IMR-90 (cell line): ENCODE results near the gene ATF4. TPM values are rescaled to one million over a fixed set of nuclear protein-coding genes. Genes with fewer than 3 reads are reported as not detected.
A peak's percentile ranks its signal among the peaks of the same experiment; 100 is the strongest.

Source experiments
- ATAC-seq: fragments of 200-7000 bp; cut with Tn5 transposase; 2 replicates; pipeline ENCODE4 v1.9.1; 2020; ENCODE audit warnings: low read depth, mild to moderate bottlenecking, moderate library complexity
- BruUV-seq: library from RNA; stranded (reverse); fragments of 400-500 nt; replicated peaks from 2 replicates; lab custom pipeline; 2021; lab: Mats Ljungman, UMichigan
- CTCF ChIA-PET: fragments of 300-600 bp; formaldehyde crosslinking; extraction: SDS; loops from one replicate; lab custom pipeline; 2021; ENCODE audit warnings: antibody characterized with exemption; lab: Yijun Ruan, JAX
- POLR2A ChIA-PET: fragments of 300-600 bp; sonication (Branson Sonifier 250); formaldehyde crosslinking; loops from one replicate; lab custom pipeline; 2022; ENCODE audit warnings: antibody characterized with exemption; ENCODE audit not compliant: unreplicated experiment; lab: Charles Lee
- DNase-seq: peaks from one replicate; pipeline ENCODE4 v3.0.0; 2013
- H2AFZ ChIP-seq: replicated peaks from 2 replicates; pipeline ENCODE3; 2013; ENCODE audit warnings: low read length, mild to moderate bottlenecking; ENCODE audit not compliant: poor library complexity
- H2AK5ac ChIP-seq: 2 replicates; pipeline ENCODE4 v1.6.1; 2013; ENCODE audit warnings: low read depth, low read length, inconsistent platforms
- H2AK9ac ChIP-seq: replicated peaks from 2 replicates; pipeline ENCODE3; 2013; ENCODE audit warnings: mild to moderate bottlenecking, low read depth, low read length, moderate library complexity; ENCODE audit not compliant: poor library complexity
- H2BK120ac ChIP-seq: 2 replicates; pipeline ENCODE4 v1.6.1; 2013; ENCODE audit warnings: low read depth, low read length, inconsistent platforms
- H2BK15ac ChIP-seq: 3 replicates; pipeline ENCODE4 v1.6.1; 2013; ENCODE audit warnings: low read depth, low read length, inconsistent platforms
- H2BK20ac ChIP-seq: 2 replicates; pipeline ENCODE4 v1.6.1; 2013; ENCODE audit warnings: low read depth, mild to moderate bottlenecking, inconsistent platforms, low read length, moderate library complexity
- H2BK5ac ChIP-seq: 2 replicates; pipeline ENCODE4 v1.6.1; 2013; ENCODE audit warnings: mild to moderate bottlenecking, low read depth, low read length, inconsistent platforms; ENCODE audit not compliant: poor library complexity, severe bottlenecking
- H3K14ac ChIP-seq: replicated peaks from 2 replicates; pipeline ENCODE4 v1.6.1; 2013; ENCODE audit warnings: low read depth, low read length, inconsistent platforms
- H3K18ac ChIP-seq: 2 replicates; pipeline ENCODE4 v1.6.1; 2013; ENCODE audit warnings: low read depth, low read length, control low read depth
- H3K23ac ChIP-seq: 2 replicates; pipeline ENCODE4 v1.6.1; 2013; ENCODE audit warnings: low read depth, low read length, inconsistent platforms
- H3K27ac ChIP-seq: 2 replicates; pipeline ENCODE4 v1.5.1; 2013; ENCODE audit warnings: mild to moderate bottlenecking, control low read depth, low read length; ENCODE audit not compliant: insufficient read depth
- H3K27me3 ChIP-seq: 2 replicates; pipeline ENCODE4 v1.6.1; 2013; ENCODE audit warnings: low read length; ENCODE audit not compliant: control insufficient read depth, insufficient read depth
- H3K36me3 ChIP-seq: 2 replicates; pipeline ENCODE4 v1.6.1; 2013; ENCODE audit warnings: low read length, mixed read lengths; ENCODE audit not compliant: control insufficient read depth, insufficient read depth
- H3K4ac ChIP-seq: 2 replicates; pipeline ENCODE4 v1.6.1; 2013; ENCODE audit warnings: low read depth, low read length, inconsistent platforms
- H3K4me1 ChIP-seq: 2 replicates; pipeline ENCODE4 v1.6.1; 2013; ENCODE audit warnings: low read length, mixed read lengths; ENCODE audit not compliant: control insufficient read depth, insufficient read depth
- H3K4me2 ChIP-seq: 2 replicates; pipeline ENCODE4 v1.6.1; 2013; ENCODE audit warnings: low read depth, mild to moderate bottlenecking, control low read depth, low read length, moderate library complexity
- H3K4me3 ChIP-seq: 2 replicates; pipeline ENCODE4 v1.5.1; 2013; ENCODE audit warnings: low read depth, mild to moderate bottlenecking, control low read depth, low read length, moderate library complexity; ENCODE audit not compliant: insufficient read depth
- H3K56ac ChIP-seq: 2 replicates; pipeline ENCODE4 v1.6.1; 2013; ENCODE audit warnings: low read length, inconsistent platforms; ENCODE audit not compliant: insufficient read depth; ENCODE audit errors: extremely low read depth
- H3K79me1 ChIP-seq, 2 experiments: 2 replicates each; pipeline ENCODE4 v1.6.1; 2013; ENCODE audit warnings: low read length in 2 of 2, inconsistent platforms in 1 of 2, low read depth in 1 of 2
- H3K9ac ChIP-seq: 2 replicates; pipeline ENCODE4 v1.6.1; 2013; ENCODE audit warnings: low read depth, low read length, control low read depth
- H3K9me1 ChIP-seq: 2 replicates; pipeline ENCODE4 v1.6.1; 2013; ENCODE audit warnings: low read length, inconsistent platforms; ENCODE audit not compliant: insufficient read depth
- H3K9me3 ChIP-seq: 2 replicates; pipeline ENCODE4 v1.6.1; 2013; ENCODE audit warnings: low read length; ENCODE audit not compliant: control insufficient read depth, insufficient read depth
- H4K20me1 ChIP-seq: 2 replicates; pipeline ENCODE4 v1.6.1; 2013; ENCODE audit warnings: low read length, inconsistent platforms; ENCODE audit not compliant: insufficient read depth
- H4K5ac ChIP-seq: 2 replicates; pipeline ENCODE4 v1.6.1; 2013; ENCODE audit warnings: mild to moderate bottlenecking, low read depth, low read length, control low read depth
- H4K8ac ChIP-seq, 2 experiments: 2 replicates each; pipeline ENCODE4 v1.6.1; 2013; ENCODE audit warnings: low read depth in 2 of 2, low read length in 2 of 2, control low read depth in 1 of 2, inconsistent platforms in 1 of 2
- H4K91ac ChIP-seq: 2 replicates; pipeline ENCODE4 v1.6.1; 2013; ENCODE audit warnings: low read depth, low read length, inconsistent platforms; ENCODE audit not compliant: insufficient read depth
- BHLHE40 ChIP-seq: fragments of 150-350 bp; IDR thresholded peaks from 2 replicates; pipeline ENCODE4 v1.6.1; 2016; ENCODE audit warnings: mild to moderate bottlenecking, low read depth, low read length
- CHD1 ChIP-seq: IDR thresholded peaks from 2 replicates; pipeline ENCODE4 v1.6.1; 2012; ENCODE audit warnings: low read depth, low read length, improper control_type of control experiment
- FOS ChIP-seq: fragments of 150-350 bp; IDR thresholded peaks from 2 replicates; pipeline ENCODE4 v1.6.1; 2016; ENCODE audit warnings: low read depth, low read length
- MAFK ChIP-seq: IDR thresholded peaks from 2 replicates; pipeline ENCODE4 v1.6.1; 2012; ENCODE audit warnings: low read depth, low read length, improper control_type of control experiment
- MAZ ChIP-seq: IDR thresholded peaks from 2 replicates; pipeline ENCODE4 v1.6.1; 2012; ENCODE audit warnings: low read depth, mild to moderate bottlenecking, low read length, improper control_type of control experiment, moderate library complexity, borderline replicate concordance
- POLR2A ChIP-seq: IDR thresholded peaks from 2 replicates; pipeline ENCODE4 v1.6.1; 2012; ENCODE audit warnings: mild to moderate bottlenecking, low read depth, low read length
- RAD21 ChIP-seq: IDR thresholded peaks from 2 replicates; pipeline ENCODE4 v1.6.1; 2012; ENCODE audit warnings: low read length, improper control_type of control experiment
- RCOR1 ChIP-seq: IDR thresholded peaks from 2 replicates; pipeline ENCODE4 v1.6.1; 2012; ENCODE audit warnings: mild to moderate bottlenecking, low read length, improper control_type of control experiment; ENCODE audit not compliant: insufficient replicate concordance
- SMC3 ChIP-seq: fragments of 150-350 bp; IDR thresholded peaks from 2 replicates; pipeline ENCODE4 v1.6.1; 2016; ENCODE audit warnings: low read depth, mild to moderate bottlenecking, antibody characterized with exemption, low read length, moderate library complexity
- WGBS, 2 experiments: methylation state at CpG; one replicate each; pipeline versions ENCODE4 v1.1.5 to v1.1.7; 2013; ENCODE audit warnings: missing lambda C conversion rate in 2 of 2; ENCODE audit not compliant: insufficient read length in 1 of 2; ENCODE audit errors: extremely low coverage in 2 of 2; 5-methylcytosine and 5-hydroxymethylcytosine counted together
- dilution Hi-C: fragments of 300-500 bp; cut with HindIII; formaldehyde crosslinking; loops from one replicate; pipeline ENCODE4 v1.14.3; 2018; ENCODE audit warnings: low sequenced_read_pairs; ENCODE audit not compliant: unreplicated experiment
- in situ Hi-C: fragments of 300-500 bp; cut with MboI; formaldehyde crosslinking; loops from 3 replicates; pipeline ENCODE4 v1.14.3; 2019; ENCODE audit warnings: low sequenced_read_pairs, inconsistent platforms, mixed read lengths
- intact Hi-C: fragments of 100-400 bp; cut with micrococcal nuclease; formaldehyde crosslinking; loops from 2 replicates; pipeline ENCODE4 v1.10.0; 2022
- polyA plus RNA-seq, 3 experiments: library from polyadenylated mRNA; depleted of rRNA; stranded (reverse); fragments of >200 nt; gene quantifications; 2 replicates each; pipeline ENCODE4 v1.2.3, GENCODE V29; 2012; ENCODE audit warnings: low replicate concordance in 1 of 3
- total RNA-seq: library from RNA; depleted of rRNA; stranded (reverse); fragments of >200 nt; gene quantifications from 2 replicates; pipeline ENCODE4 v1.2.3, GENCODE V29; 2012
- TF ChIP-seq, protein P1 (sequence below): fragments of 150-350 bp; IDR thresholded peaks from 2 replicates; pipeline ENCODE4 v1.6.1; 2016; ENCODE audit warnings: low read depth, mild to moderate bottlenecking, low read length, moderate library complexity, borderline replicate concordance

ATF4 gene
- total and polyA plus RNA-seq, 2 of the 4 experiments (the other 2 are of a cell fraction): 148 to 662 TPM

GRCh38 chr22:39545386-39546365 lies 25.3 kb downstream of the ATF4 start (continued):
- no peak for TF ChIP-seq BHLHE40

- H2BK5ac ChIP-seq: no peak overlapping the region
- DNase-seq (peak; percentile 69), ATAC-seq (peak; percentile 91)
- H3K79me1 ChIP-seq: no peaks in the 10 kb centered on the region
- no peak overlapping the region for H3K23ac ChIP-seq
- no peak overlapping the region for H3K56ac ChIP-seq
- H2AFZ ChIP-seq: peak overlapping the region; percentile 59
- no peak overlapping the region for H3K4ac ChIP-seq
- peaks cover 12% of the 10 kb centered on the region; the same call in 1 of the 2 replicates for H3K9me1 ChIP-seq
- no peak for TF ChIP-seq RCOR1
- TF ChIP-seq POLR2A: no peak
- no peak for TF ChIP-seq CHD1
- no peak for TF ChIP-seq SMC3
- TF ChIP-seq FOS: peak; percentile 82
- no peak for TF ChIP-seq MAFK
- TF ChIP-seq BHLHE40: peak; percentile 7; the same call in 1 of the 2 replicates
- no peak for TF ChIP-seq RAD21
- TF ChIP-seq, protein P1, sequence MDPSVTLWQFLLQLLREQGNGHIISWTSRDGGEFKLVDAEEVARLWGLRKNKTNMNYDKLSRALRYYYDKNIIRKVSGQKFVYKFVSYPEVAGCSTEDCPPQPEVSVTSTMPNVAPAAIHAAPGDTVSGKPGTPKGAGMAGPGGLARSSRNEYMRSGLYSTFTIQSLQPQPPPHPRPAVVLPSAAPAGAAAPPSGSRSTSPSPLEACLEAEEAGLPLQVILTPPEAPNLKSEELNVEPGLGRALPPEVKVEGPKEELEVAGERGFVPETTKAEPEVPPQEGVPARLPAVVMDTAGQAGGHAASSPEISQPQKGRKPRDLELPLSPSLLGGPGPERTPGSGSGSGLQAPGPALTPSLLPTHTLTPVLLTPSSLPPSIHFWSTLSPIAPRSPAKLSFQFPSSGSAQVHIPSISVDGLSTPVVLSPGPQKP: no peak
- TF ChIP-seq MAZ: peak; percentile 58; the same call in 1 of the 2 replicates
- no peaks in the 10 kb centered on the region for H3K9me3 ChIP-seq
- H2BK120ac ChIP-seq: no peak overlapping the region
- peaks cover 15% of the 10 kb centered on the region for H4K20me1 ChIP-seq
- no peak overlapping the region for H2AK5ac ChIP-seq
- H4K5ac ChIP-seq: no peak overlapping the region
- no peak overlapping the region for H4K91ac ChIP-seq
- H2BK15ac ChIP-seq: no peak overlapping the region
- dilution Hi-C loops (no loop called here), in situ Hi-C loops (no loop called here), intact Hi-C loops (no loop called here)
- no peak overlapping the region for H2AK9ac ChIP-seq
- no peak overlapping the region for H4K8ac ChIP-seq
- peaks cover 3% of the 10 kb centered on the region; the same call in 1 of the 2 replicates for H3K4me1 ChIP-seq
- H3K9ac ChIP-seq: no peak overlapping the region
- CTCF ChIA-PET: interaction anchor here (1.2 kb wide), 1 partner anchor 478 kb away, joined by 4 read pairs; no protein-coding TSS in a partner anchor
- no peak overlapping the region for H3K18ac ChIP-seq
- H2BK20ac ChIP-seq: no peak overlapping the region
- no peaks in the 10 kb centered on the region for H3K36me3 ChIP-seq
- 27% methylated on average over 3 of the region's 5 CpGs; no CpG with 5 or more reads in 1 of the 2 experiments for WGBS, 2 experiments
- H3K4me2 ChIP-seq: no peak overlapping the region; the same call in 1 of the 2 replicates
- no TSS peak for BruUV-seq
- POLR2A ChIA-PET: no interaction called here
- H3K14ac ChIP-seq: no peak overlapping the region
- peaks cover 37% of the 10 kb centered on the region for H3K27me3 ChIP-seq
- H3K4me3 ChIP-seq: no peak overlapping the region
- H3K27ac ChIP-seq: no peak overlapping the region
Measured at GRCh38 chr22:39546889-39547586, 26.7 kb downstream of the ATF4 start.
